NCI-H82 (cell line): Measurements from ENCODE around the gene MUC5B.
"Not testable (repeated sequence)": the region's sequence is repeated elsewhere in the genome, so short reads cannot be mapped to it uniquely, and the experiment has no call there.

Experiments
- DNase-seq: peaks from one replicate; lab custom pipeline; 2025; lab: John Stamatoyannopoulos, UW

The MUC5B gene

GRCh38 chr11:1222491-1223345, at the start of gene MUC5B:
Gene MUC5B (plus strand): TSS chr11:1223066. CDS start chr11:1223124, 58 bp downstream.
- DNase-seq = no peak

- not testable (repeated sequence) for DNase-seq
Observed at GRCh38 chr11:1173396-1173795, 49.5 kb upstream of the MUC5B start.

GRCh38 chr11:1174441-1175370, 48.2 kb upstream of the MUC5B start:
- DNase-seq = no peak

GRCh38 chr11:1175461-1176223, 47.2 kb upstream of the MUC5B start:
- DNase-seq = no peak

- DNase-seq = no peak
Observed at GRCh38 chr11:1176224-1177019, 46.4 kb upstream of the MUC5B start.

- DNase-seq = no peak
Observed at GRCh38 chr11:1177020-1177770, 45.7 kb upstream of the MUC5B start.

- DNase-seq = no peak
Observed at GRCh38 chr11:1177771-1178090, 45.1 kb upstream of the MUC5B start.

- no peak for DNase-seq
Observed at GRCh38 chr11:1178201-1178885, 44.5 kb upstream of the MUC5B start.

GRCh38 chr11:1178906-1179305, 44.0 kb upstream of the MUC5B start:
- DNase-seq = no peak

GRCh38 chr11:1179641-1180040, 43.2 kb upstream of the MUC5B start:
- no peak for DNase-seq

GRCh38 chr11:1180171-1180570, 42.7 kb upstream of the MUC5B start:
- no peak for DNase-seq

GRCh38 chr11:1180947-1181391, 41.9 kb upstream of the MUC5B start:
- DNase-seq = no peak

- no peak for DNase-seq
Observed at GRCh38 chr11:1181420-1181819, 41.4 kb upstream of the MUC5B start.

GRCh38 chr11:1181853-1182535, 40.9 kb upstream of the MUC5B start:
- DNase-seq = no peak

- DNase-seq = not testable (repeated sequence)
Observed at GRCh38 chr11:1184139-1184538, 38.7 kb upstream of the MUC5B start.

- not testable (repeated sequence) for DNase-seq
Observed at GRCh38 chr11:1188451-1189130, 34.3 kb upstream of the MUC5B start.

- not testable (repeated sequence) for DNase-seq
Observed at GRCh38 chr11:1189816-1190215, 33.0 kb upstream of the MUC5B start.

GRCh38 chr11:1191786-1192470, 30.9 kb upstream of the MUC5B start:
- not testable (repeated sequence) for DNase-seq
